ENCODE results near the gene TMEM203. TPM values are rescaled to one million over a fixed set of nuclear protein-coding genes. Genes with fewer than 3 reads are reported as not detected.

Gene TMEM203
- total and polyA plus RNA-seq, 2 of the 13 experiments (the other 11 are each of a cell fraction or from before 2014, with no cell fraction given): 23.4 to 36.7 TPM

DNA sequence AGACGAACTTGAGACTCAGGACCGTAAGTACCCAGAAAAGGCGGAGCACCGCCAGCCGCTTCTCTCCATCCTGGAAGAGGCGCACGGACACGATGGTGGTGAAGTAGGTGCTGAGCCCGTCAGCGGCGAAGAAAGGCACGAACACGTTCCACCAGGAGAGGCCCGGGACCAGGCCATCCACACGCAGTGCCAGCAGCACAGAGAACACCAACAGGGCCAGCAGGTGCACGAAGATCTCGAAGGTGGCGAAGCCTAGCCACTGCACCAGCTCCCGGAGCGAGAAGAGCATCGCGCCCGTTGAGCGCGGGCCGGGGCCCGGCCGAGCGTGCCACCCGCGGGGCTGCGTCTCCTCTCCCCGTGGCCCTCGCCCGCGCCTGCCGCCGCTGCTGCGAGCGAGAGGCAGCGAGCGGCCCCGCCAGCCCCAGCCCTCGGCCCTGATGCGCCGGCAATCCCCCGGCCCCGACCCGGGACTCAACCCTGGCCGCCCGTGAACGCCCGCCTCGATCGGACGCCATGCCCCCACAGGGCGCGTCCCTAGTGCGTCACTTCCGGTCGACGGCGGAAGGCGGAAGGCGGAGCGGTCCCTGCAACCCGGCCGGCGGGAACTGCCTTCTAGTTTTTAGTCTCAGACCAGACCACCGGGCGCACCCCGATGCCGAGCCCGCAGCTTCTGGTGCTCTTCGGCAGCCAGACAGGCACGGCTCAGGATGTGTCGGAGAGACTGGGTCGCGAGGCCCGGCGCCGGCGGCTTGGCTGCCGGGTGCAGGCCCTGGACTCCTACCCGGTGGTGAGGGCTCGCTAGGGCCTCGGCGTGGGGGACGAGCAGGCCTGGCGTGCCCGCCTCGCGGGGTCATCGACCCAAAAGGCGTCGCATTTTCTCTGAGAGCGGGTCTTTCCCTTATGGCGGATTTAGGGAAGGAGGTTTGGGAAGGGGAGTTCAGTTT, at the start of gene TMEM203, which contains the start of gene NDOR1 (continued):
- TF ChIP-seq HNF4G (IDR thresholded peaks at IDR 0.05; ENCODE audit: borderline replicate concordance, low read depth, low read length) (peak; percentile 50; the same call in 1 of the 2 replicates), HNF4G (CRISPR knock-in tag; IDR thresholded peaks at IDR 0.05; ENCODE audit: borderline replicate concordance, low read depth) (0 out of 2 replicates have a peak, but pooled peaks have one; percentile 29), ZNF460 (CRISPR knock-in tag; IDR thresholded peaks at IDR 0.05; ENCODE audit: borderline replicate concordance) (no peak), SP4 (CRISPR knock-in tag; IDR thresholded peaks at IDR 0.05) (peak; percentile 82), NCOA1 (CRISPR knock-in tag; IDR thresholded peaks at IDR 0.05) (no peak), PITX1 (CRISPR knock-in tag; IDR thresholded peaks at IDR 0.05) (peak; percentile 29; the same call in 1 of the 2 replicates)
- TF ChIP-seq, protein P1, sequence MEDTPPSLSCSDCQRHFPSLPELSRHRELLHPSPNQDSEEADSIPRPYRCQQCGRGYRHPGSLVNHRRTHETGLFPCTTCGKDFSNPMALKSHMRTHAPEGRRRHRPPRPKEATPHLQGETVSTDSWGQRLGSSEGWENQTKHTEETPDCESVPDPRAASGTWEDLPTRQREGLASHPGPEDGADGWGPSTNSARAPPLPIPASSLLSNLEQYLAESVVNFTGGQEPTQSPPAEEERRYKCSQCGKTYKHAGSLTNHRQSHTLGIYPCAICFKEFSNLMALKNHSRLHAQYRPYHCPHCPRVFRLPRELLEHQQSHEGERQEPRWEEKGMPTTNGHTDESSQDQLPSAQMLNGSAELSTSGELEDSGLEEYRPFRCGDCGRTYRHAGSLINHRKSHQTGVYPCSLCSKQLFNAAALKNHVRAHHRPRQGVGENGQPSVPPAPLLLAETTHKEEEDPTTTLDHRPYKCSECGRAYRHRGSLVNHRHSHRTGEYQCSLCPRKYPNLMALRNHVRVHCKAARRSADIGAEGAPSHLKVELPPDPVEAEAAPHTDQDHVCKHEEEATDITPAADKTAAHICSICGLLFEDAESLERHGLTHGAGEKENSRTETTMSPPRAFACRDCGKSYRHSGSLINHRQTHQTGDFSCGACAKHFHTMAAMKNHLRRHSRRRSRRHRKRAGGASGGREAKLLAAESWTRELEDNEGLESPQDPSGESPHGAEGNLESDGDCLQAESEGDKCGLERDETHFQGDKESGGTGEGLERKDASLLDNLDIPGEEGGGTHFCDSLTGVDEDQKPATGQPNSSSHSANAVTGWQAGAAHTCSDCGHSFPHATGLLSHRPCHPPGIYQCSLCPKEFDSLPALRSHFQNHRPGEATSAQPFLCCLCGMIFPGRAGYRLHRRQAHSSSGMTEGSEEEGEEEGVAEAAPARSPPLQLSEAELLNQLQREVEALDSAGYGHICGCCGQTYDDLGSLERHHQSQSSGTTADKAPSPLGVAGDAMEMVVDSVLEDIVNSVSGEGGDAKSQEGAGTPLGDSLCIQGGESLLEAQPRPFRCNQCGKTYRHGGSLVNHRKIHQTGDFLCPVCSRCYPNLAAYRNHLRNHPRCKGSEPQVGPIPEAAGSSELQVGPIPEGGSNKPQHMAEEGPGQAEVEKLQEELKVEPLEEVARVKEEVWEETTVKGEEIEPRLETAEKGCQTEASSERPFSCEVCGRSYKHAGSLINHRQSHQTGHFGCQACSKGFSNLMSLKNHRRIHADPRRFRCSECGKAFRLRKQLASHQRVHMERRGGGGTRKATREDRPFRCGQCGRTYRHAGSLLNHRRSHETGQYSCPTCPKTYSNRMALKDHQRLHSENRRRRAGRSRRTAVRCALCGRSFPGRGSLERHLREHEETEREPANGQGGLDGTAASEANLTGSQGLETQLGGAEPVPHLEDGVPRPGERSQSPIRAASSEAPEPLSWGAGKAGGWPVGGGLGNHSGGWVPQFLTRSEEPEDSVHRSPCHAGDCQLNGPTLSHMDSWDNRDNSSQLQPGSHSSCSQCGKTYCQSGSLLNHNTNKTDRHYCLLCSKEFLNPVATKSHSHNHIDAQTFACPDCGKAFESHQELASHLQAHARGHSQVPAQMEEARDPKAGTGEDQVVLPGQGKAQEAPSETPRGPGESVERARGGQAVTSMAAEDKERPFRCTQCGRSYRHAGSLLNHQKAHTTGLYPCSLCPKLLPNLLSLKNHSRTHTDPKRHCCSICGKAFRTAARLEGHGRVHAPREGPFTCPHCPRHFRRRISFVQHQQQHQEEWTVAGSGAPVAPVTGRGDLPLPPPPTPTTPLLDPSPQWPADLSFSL (CRISPR knock-in tag; IDR thresholded peaks at IDR 0.05): no peak
- TF ChIP-seq, protein P2, sequence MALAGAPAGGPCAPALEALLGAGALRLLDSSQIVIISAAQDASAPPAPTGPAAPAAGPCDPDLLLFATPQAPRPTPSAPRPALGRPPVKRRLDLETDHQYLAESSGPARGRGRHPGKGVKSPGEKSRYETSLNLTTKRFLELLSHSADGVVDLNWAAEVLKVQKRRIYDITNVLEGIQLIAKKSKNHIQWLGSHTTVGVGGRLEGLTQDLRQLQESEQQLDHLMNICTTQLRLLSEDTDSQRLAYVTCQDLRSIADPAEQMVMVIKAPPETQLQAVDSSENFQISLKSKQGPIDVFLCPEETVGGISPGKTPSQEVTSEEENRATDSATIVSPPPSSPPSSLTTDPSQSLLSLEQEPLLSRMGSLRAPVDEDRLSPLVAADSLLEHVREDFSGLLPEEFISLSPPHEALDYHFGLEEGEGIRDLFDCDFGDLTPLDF (CRISPR knock-in tag; IDR thresholded peaks at IDR 0.05): peak; percentile 89
- TF ChIP-seq, protein P3, sequence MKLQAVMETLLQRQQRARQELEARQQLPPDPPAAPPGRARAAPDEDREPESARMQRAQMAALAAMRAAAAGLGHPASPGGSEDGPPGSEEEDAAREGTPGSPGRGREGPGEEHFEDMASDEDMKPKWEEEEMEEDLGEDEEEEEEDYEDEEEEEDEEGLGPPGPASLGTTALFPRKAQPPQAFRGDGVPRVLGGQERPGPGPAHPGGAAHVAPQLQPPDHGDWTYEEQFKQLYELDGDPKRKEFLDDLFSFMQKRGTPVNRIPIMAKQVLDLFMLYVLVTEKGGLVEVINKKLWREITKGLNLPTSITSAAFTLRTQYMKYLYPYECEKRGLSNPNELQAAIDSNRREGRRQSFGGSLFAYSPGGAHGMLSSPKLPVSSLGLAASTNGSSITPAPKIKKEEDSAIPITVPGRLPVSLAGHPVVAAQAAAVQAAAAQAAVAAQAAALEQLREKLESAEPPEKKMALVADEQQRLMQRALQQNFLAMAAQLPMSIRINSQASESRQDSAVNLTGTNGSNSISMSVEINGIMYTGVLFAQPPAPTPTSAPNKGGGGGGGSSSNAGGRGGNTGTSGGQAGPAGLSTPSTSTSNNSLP (IDR thresholded peaks at IDR 0.05; ENCODE audit: low read depth, low read length): no peak
- TF ChIP-seq, protein P4, sequence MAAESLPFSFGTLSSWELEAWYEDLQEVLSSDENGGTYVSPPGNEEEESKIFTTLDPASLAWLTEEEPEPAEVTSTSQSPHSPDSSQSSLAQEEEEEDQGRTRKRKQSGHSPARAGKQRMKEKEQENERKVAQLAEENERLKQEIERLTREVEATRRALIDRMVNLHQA (CRISPR knock-in tag; IDR thresholded peaks at IDR 0.05): no peak
- TF ChIP-seq, protein P5, sequence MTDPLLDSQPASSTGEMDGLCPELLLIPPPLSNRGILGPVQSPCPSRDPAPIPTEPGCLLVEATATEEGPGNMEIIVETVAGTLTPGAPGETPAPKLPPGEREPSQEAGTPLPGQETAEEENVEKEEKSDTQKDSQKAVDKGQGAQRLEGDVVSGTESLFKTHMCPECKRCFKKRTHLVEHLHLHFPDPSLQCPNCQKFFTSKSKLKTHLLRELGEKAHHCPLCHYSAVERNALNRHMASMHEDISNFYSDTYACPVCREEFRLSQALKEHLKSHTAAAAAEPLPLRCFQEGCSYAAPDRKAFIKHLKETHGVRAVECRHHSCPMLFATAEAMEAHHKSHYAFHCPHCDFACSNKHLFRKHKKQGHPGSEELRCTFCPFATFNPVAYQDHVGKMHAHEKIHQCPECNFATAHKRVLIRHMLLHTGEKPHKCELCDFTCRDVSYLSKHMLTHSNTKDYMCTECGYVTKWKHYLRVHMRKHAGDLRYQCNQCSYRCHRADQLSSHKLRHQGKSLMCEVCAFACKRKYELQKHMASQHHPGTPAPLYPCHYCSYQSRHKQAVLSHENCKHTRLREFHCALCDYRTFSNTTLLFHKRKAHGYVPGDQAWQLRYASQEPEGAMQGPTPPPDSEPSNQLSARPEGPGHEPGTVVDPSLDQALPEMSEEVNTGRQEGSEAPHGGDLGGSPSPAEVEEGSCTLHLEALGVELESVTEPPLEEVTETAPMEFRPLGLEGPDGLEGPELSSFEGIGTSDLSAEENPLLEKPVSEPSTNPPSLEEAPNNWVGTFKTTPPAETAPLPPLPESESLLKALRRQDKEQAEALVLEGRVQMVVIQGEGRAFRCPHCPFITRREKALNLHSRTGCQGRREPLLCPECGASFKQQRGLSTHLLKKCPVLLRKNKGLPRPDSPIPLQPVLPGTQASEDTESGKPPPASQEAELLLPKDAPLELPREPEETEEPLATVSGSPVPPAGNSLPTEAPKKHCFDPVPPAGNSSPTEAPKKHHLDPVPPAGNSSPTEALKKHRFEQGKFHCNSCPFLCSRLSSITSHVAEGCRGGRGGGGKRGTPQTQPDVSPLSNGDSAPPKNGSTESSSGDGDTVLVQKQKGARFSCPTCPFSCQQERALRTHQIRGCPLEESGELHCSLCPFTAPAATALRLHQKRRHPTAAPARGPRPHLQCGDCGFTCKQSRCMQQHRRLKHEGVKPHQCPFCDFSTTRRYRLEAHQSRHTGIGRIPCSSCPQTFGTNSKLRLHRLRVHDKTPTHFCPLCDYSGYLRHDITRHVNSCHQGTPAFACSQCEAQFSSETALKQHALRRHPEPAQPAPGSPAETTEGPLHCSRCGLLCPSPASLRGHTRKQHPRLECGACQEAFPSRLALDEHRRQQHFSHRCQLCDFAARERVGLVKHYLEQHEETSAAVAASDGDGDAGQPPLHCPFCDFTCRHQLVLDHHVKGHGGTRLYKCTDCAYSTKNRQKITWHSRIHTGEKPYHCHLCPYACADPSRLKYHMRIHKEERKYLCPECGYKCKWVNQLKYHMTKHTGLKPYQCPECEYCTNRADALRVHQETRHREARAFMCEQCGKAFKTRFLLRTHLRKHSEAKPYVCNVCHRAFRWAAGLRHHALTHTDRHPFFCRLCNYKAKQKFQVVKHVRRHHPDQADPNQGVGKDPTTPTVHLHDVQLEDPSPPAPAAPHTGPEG (CRISPR knock-in tag; IDR thresholded peaks at IDR 0.05): no peak
